ENCODE results near the gene CELF6.

DNA sequence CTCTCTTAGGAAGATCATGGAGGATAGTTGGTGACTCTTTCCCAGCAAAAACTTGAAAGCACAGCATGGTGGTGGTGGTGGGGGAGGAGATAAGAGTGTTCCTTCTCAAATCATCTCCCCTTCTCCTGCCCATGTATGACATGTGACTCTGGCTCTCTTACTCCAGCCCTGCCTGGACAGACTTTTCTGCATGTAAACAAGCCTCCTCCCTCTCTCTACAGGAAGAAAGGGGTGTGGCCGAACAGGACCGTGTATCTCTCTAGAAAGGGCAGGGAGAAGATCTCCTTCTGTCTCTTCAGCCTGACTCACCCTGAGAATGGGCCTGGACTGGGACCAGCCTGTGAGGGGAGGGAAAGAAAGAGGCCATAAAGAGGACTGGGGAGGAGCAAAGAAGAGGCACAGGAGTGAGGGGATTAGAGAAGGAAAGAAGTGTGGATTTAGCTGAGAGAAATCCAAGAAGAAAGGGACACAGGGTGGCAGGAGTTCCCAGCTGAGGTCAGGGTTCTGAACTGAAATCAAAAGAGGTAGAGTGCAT lies 1.5 kb downstream of the CELF6 start:
- TF ChIP-seq CTCF (conservative IDR thresholded peaks at IDR 0.05; ENCODE audit: low read depth in 2 of 2) (no peak), REST (IDR thresholded peaks at IDR 0.05; ENCODE audit: unreplicated experiment) (no peak), POLR2AphosphoS5 (IDR thresholded peaks at IDR 0.05; ENCODE audit: low read depth) (no peak), CREB1 (CRISPR knock-in tag; IDR thresholded peaks at IDR 0.05; ENCODE audit: low read depth) (no peak), EZH2 (IDR thresholded peaks at IDR 0.05; ENCODE audit: low read depth, unreplicated experiment) (no peak), ZNF331 (CRISPR knock-in tag; IDR thresholded peaks at IDR 0.05; ENCODE audit: low read depth) (no peak), JUNB (IDR thresholded peaks at IDR 0.05; ENCODE audit: unreplicated experiment) (no peak), EZH2phosphoT487 (IDR thresholded peaks at IDR 0.05; ENCODE audit: unreplicated experiment) (no peak), STAT1 (IDR thresholded peaks at IDR 0.05; ENCODE audit: unreplicated experiment) (no peak)
